GM12801 (cell line): ENCODE results near the gene URGCP.

ENCODE experiments used
- CTCF ChIP-seq: IDR thresholded peaks from one replicate; pipeline ENCODE4 v1.5.1; 2011; ENCODE audit warnings: control low read depth; ENCODE audit not compliant: insufficient read length; ENCODE audit errors: extremely low read depth

The URGCP gene

GRCh38 chr7:43856316-43856715 lies 50.1 kb downstream of the URGCP start:
- TF ChIP-seq CTCF, result no peak

GRCh38 chr7:43855176-43855575 lies 51.2 kb downstream of the URGCP start:
- TF ChIP-seq CTCF, result no peak

- TF ChIP-seq CTCF, result no peak
These were observed 54.6 kb downstream of the URGCP start for GRCh38 chr7:43851805-43852204.

GRCh38 chr7:43850348-43851116 lies 55.9 kb downstream of the URGCP start:
- TF ChIP-seq CTCF, result no peak

GRCh38 chr7:43849047-43849446 lies 57.3 kb downstream of the URGCP start:
- TF ChIP-seq CTCF, result no peak

GRCh38 chr7:43847496-43847895 lies 58.9 kb downstream of the URGCP start:
- TF ChIP-seq CTCF, result no peak

GRCh38 chr7:43844662-43845061 lies 61.7 kb downstream of the URGCP start:
- no peak for TF ChIP-seq CTCF
